HG03060 (cell line): ENCODE results near the gene BRD4.

Source experiments
- ATAC-seq: cut with Tn5 transposase; IDR thresholded peaks from one replicate; pipeline ENCODE4 v1.9.1; 2021; ENCODE audit warnings: low read depth, moderate number of reproducible peaks; ENCODE audit not compliant: unreplicated experiment

The BRD4 gene

GRCh38 chr19:15250640-15250993 lies 81.7 kb downstream of the BRD4 start:
- no peak for ATAC-seq

GRCh38 chr19:15249972-15250639 lies 82.2 kb downstream of the BRD4 start:
- ATAC-seq, result no peak

GRCh38 chr19:15249528-15249874 lies 82.8 kb downstream of the BRD4 start:
- no peak for ATAC-seq

- no peak for ATAC-seq
These were observed 83.5 kb downstream of the BRD4 start for GRCh38 chr19:15248648-15249527.

GRCh38 chr19:15248106-15248505 lies 84.2 kb downstream of the BRD4 start:
- no peak for ATAC-seq

GRCh38 chr19:15247107-15248014 lies 85.0 kb downstream of the BRD4 start:
- ATAC-seq, result no peak

- ATAC-seq, result no peak
These were observed 86.2 kb downstream of the BRD4 start for GRCh38 chr19:15246198-15246481.

- no peak for ATAC-seq
These were observed 86.8 kb downstream of the BRD4 start for GRCh38 chr19:15245370-15246197.

GRCh38 chr19:15244808-15245207 lies 87.5 kb downstream of the BRD4 start:
- no peak for ATAC-seq

- no peak for ATAC-seq
These were observed 88.1 kb downstream of the BRD4 start for GRCh38 chr19:15244106-15244803.

GRCh38 chr19:15243236-15243957 lies 88.9 kb downstream of the BRD4 start:
- no peak for ATAC-seq

- ATAC-seq, result no peak
These were observed 91.0 kb downstream of the BRD4 start for GRCh38 chr19:15241259-15241910.

- ATAC-seq, result no peak
These were observed 91.8 kb downstream of the BRD4 start for GRCh38 chr19:15240515-15240914.

GRCh38 chr19:15239337-15239949 lies 92.9 kb downstream of the BRD4 start:
- no peak for ATAC-seq

GRCh38 chr19:15238639-15239155 lies 93.6 kb downstream of the BRD4 start:
- ATAC-seq, result no peak

GRCh38 chr19:15237759-15238638 lies 94.3 kb downstream of the BRD4 start:
- no peak for ATAC-seq

- ATAC-seq, result no peak
These were observed 95.5 kb downstream of the BRD4 start for GRCh38 chr19:15236886-15237285.
